HG03442 (cell line): Measurements from ENCODE around the gene ZKSCAN3.
"Not testable (repeated sequence)": the region's sequence is repeated elsewhere in the genome, so short reads cannot be mapped to it uniquely, and the experiment has no call there.

ENCODE experiments used
- ATAC-seq: cut with Tn5 transposase; IDR thresholded peaks from one replicate; pipeline ENCODE4 v1.9.1; 2021; ENCODE audit warnings: mild to moderate bottlenecking, moderate library complexity; ENCODE audit not compliant: unreplicated experiment

Gene ZKSCAN3

DNA sequence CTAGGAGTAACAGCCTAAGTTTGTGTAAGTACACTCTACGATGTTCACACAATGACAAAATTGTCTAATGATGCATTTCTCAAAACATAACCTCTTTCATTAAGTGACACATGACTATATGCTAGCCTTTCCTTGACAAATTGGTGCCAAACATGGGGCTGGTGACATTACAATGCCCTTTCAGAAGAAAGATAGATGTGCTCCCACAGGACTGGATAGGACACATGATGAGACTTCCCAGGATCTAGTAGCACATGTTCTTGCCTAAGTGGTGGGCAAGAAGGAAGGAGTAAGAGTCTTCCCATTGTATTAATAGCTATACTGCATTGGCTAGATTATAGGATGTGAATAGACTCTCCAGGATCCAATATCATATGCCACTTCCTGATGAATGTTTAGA lies 21.5 kb downstream of the ZKSCAN3 start:
- no peak for ATAC-seq

GRCh38 chr6:28371706-28372451 lies 22.1 kb downstream of the ZKSCAN3 start:
- peak; percentile 70 for ATAC-seq

DNA sequence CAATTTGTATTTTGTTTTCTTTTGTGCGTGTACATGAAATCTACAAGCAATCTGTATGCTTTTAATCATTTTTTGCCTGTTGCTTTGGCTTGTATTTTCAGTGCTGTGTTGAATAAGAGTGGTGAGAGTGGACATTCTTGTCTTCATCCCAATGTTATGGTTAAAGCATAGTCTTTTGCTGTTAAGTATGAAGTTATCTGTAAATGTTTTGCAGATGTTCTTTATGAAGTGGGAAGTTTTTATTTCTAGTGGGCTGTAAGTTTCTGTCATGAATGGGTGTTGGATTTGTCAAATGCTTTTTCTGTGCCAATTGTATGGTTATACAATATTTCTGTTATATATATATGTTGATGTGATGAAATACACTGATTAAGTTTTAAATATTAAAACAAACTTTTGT lies 24.2 kb downstream of the ZKSCAN3 start:
- no peak for ATAC-seq

GRCh38 chr6:28377879-28378278 lies 28.1 kb downstream of the ZKSCAN3 start:
- ATAC-seq = no peak

- ATAC-seq = no peak
These were observed 28.9 kb downstream of the ZKSCAN3 start for GRCh38 chr6:28378644-28379043.

DNA sequence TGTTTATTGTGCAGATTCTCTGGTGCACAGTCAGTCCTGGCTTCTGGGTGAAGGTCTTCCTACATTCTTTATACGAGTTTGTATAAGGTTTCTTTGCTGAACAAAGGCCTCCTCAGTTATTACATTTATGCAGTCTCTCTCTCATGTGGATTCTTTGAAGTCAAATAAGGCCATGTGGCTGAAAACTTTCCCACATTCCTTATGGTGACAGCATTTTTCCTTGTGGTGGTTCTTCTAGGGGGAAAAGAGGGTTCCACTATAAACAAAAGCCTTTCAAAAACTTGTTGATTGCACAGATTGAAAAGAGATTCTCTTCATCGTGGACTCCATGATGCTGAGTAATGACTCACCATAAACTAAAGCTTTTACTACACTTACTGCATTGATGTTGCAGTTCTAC lies 30.6 kb downstream of the ZKSCAN3 start:
- no peak for ATAC-seq

GRCh38 chr6:28383235-28384142 lies 33.7 kb downstream of the ZKSCAN3 start:
- peak; percentile 81 for ATAC-seq

DNA sequence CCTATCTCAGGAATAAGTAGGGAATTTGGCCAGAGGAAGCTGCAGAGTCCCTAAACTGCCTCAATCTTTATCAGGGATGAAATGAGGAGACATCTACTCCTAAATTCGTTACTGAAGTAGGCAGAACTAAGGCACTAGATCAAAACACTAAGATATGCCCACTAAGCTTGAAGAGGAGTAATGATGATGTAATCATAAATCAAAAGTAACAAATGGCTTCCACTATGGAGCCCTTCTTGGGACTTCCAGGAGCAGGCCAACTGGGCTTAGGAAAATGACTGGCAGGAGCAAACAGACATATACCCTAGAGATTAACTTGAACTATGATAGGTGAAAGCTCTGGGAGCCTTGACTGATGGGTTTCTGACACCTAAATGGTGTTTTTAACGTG lies 34.4 kb downstream of the ZKSCAN3 start:
- ATAC-seq = no peak

- ATAC-seq = no peak
These were observed 40.9 kb downstream of the ZKSCAN3 start for GRCh38 chr6:28390688-28391087.

- ATAC-seq = no peak
These were observed 44.3 kb downstream of the ZKSCAN3 start for GRCh38 chr6:28393912-28394662.

DNA sequence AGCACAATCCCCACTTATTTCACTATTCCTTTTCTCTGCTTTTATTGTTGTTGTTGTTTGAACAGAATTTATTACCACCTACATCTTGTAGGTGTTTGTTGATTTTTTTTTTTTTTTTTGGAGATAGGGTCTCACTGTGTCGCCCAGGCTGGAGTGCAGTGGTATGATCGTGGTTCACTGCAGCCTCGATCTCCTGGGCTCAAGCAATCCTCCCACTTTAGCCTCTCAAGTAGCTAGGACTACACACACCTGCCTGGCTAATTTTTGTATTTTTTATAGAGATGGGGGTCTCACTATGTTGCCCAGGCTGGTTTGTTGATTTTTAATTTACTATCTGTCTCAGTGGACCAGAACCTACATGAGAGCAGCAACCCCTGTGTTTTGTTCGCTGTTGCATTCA lies 46.2 kb downstream of the ZKSCAN3 start:
- no peak for ATAC-seq

DNA sequence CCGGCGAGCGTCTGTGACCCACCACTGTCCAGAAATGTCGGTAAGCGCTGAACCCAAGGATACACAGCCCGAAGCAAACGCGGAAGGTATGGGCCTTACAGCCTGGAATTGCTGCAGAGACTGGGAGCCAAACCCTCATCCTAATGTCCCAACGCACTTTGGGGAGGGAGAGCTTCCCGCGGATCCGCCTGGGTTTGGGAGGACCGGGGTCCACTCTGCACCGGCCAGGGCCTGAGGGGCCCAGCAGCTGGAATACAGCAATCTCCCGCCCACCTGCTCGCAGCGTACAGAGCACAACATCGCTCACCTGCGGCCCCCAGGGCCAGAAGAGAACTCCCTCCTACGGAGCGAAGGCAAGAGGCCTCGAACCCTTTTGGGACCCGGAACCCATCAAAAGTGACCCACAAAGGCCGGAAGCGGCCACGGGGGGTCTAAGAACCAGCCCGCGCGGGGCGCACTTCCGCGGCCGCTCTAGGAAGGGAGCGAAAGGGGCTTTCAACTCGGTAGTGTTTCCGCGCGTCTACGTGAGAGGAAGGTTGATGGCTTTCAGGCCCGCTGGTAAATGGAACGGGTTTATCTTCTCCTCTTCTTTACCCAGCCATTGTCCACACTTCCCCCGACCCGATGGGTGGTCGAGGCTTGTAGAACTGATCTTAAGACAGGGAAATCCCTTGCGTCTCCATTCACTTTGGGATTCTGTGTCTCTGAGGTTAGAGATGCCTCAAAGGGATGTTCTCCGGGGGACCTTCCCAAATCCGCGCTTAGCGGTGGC lies 49.8 kb downstream of the ZKSCAN3 start, which contains the start of gene ZSCAN12:
Gene ZSCAN12, minus strand, starts transcription at position 398 of the 772 bp plus-strand sequence. CDS start 1,342 bp downstream, outside the sequence.
- peak; percentile 84 for ATAC-seq

DNA sequence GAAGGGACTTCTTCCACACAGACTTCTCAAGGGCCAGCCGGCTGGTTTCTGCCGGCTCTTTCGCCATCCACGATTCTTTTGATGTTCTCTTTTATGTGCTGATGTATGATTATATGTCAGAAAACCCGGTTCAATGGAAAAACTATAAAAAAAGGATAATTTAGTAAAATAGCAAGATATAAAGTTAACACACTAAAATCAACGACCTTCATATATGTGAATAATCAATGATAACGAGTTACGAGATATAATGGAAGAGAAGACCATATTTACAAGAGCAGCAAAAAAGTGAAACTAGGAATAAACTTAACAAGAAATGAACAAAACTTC lies 50.3 kb downstream of the ZKSCAN3 start:
- ATAC-seq = no peak

- ATAC-seq = no peak
These were observed 51.4 kb downstream of the ZKSCAN3 start for GRCh38 chr6:28401172-28401571.

DNA sequence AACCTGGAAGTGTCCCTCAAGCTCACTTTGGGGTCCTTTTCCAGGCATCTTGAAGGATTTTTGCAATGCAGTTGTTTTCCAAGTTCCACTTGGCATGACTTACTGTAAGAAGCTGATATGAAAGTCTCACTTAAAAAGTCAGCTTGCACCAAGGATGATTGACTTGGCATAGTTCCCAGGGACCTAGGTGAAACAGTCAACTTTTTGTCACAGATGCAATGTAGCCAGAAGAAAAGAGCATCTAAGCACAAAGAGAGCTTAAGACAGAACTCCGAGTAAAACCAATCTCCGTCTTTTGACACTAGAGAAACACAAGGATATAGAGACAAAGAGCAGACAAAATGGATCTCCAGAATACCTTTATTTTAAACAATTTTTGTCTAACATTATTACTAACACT lies 52.5 kb downstream of the ZKSCAN3 start:
- no peak for ATAC-seq

GRCh38 chr6:28403923-28404322 lies 54.2 kb downstream of the ZKSCAN3 start:
- not testable (repeated sequence) for ATAC-seq

GRCh38 chr6:28407401-28407800 lies 57.7 kb downstream of the ZKSCAN3 start:
- ATAC-seq = no peak

- ATAC-seq = no peak
These were observed 58.5 kb downstream of the ZKSCAN3 start for GRCh38 chr6:28408076-28408802.

DNA sequence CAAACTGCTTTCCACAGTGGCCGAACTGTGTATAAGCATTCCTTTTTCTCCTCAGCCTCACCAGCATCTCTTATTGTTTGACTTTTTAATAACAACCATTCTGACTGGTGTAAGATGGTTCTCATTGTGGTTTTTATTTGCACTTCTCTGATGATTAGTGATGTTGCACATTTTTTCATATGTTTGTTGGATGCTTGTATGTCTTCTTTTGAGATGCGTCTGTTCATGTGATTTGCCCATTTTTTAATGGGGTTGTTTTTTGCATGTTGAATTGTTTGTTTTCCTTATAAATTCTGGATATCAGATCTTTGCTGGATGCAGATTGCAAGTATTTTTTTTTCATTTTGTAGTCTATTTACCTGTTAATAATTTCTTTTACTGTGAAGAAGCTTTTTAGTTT lies 61.0 kb downstream of the ZKSCAN3 start:
- ATAC-seq = no peak

DNA sequence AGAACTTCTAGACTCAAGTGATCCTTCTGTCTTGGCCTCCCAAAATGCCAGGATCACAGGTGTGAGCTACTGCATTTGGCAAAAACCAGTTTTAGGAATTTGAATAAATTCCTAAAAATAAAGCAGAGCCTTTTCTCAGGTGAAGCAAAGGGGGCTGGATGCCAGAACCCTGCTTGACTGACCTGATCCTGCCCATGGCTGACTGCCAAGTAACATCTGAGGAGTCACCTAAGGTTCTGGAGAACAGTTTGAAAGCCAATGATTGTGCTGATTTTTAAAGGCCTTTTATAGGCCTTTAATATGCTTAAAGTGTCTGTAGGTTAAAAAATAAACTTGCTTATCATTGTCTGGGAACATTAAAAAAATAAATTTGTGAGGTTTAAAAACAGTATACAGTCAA lies 63.9 kb downstream of the ZKSCAN3 start:
- no peak for ATAC-seq
